Gastrocnemius medialis (tissue), 4 donors: ENCODE results near the gene MATN1. TPM values are rescaled to one million over a fixed set of nuclear protein-coding genes. Genes with fewer than 3 reads are reported as not detected.

Experiments
- ATAC-seq, 2 donors: fragments of 150-250 bp; one replicate each; pipeline ENCODE4 v1.9.1; 2016
- DNase-seq, 2 donors: peaks; one replicate each; pipeline ENCODE4 v3.0.0-alpha.2; 2019
- H3K27ac ChIP-seq, 4 donors: fragments of 200-600 bp; sonication (generic); 1 replicate in 1 of 4; 2 replicates in 3 of 4; pipeline ENCODE4 v1.5.1; 2016 to 2018; ENCODE audit warnings: mild to moderate bottlenecking in 2 of 4, moderate library complexity in 1 of 4
- H3K27me3 ChIP-seq, 3 donors: fragments of 200-600 bp; sonication (generic) in 2 of 3; 1 replicate in 1 of 3; 2 replicates in 2 of 3; pipeline versions ENCODE4 v1.5.1 to v1.6.0; 2016 to 2019; ENCODE audit warnings: mild to moderate bottlenecking in 1 of 3, moderate library complexity in 1 of 3
- H3K36me3 ChIP-seq, 2 donors: fragments of 200-600 bp; sonication (generic) in 1 of 2; one replicate each; pipeline ENCODE4 v1.5.1; 2017 to 2018
- H3K4me1 ChIP-seq, 2 donors: fragments of 200-600 bp; sonication (generic) in 1 of 2; one replicate each; pipeline ENCODE4 v1.5.1; 2016 to 2017; ENCODE audit warnings: mild to moderate bottlenecking in 2 of 2
- H3K4me3 ChIP-seq, 4 donors: fragments of 200-600 bp; sonication (generic) in 3 of 4; 1 replicate in 1 of 4; 2 replicates in 3 of 4; pipeline ENCODE4 v1.5.1; 2016 to 2019; ENCODE audit warnings: mild to moderate bottlenecking in 2 of 4
- H3K9me3 ChIP-seq, 3 donors: fragments of 200-600 bp; sonication (generic) in 2 of 3; 1 replicate in 1 of 3; 2 replicates in 2 of 3; pipeline ENCODE4 v1.5.1; 2016 to 2019
- CTCF ChIP-seq, 5 experiments: fragments of 450-650 bp in 3 of 5; fragments of 200-600 bp in 2 of 5; sonication (generic) in 2 of 5; IDR thresholded peaks in 4 of 5; conservative IDR thresholded peaks in 1 of 5; 1 replicate in 4 of 5; 2 replicates in 1 of 5; pipeline ENCODE4 v1.5.1; 2016 to 2019; ENCODE audit warnings: antibody characterized with exemption in 5 of 5, mild to moderate bottlenecking in 3 of 5, moderate library complexity in 3 of 5
- POLR2A ChIP-seq, 2 donors: fragments of 450-650 bp; IDR thresholded peaks; one replicate each; pipeline ENCODE4 v1.6.1; 2017; ENCODE audit warnings: antibody characterized with exemption in 2 of 2, mild to moderate bottlenecking in 2 of 2, moderate library complexity in 2 of 2
- in situ Hi-C, 4 donors: fragments of 200-750 bp; cut with MboI; loops; one replicate each; pipeline versions ENCODE4 v1.15.0 to v1.8.0; 2017; ENCODE audit warnings: low sequenced_read_pairs in 4 of 4
- intact Hi-C: fragments of 100-400 bp; cut with DNase I; formaldehyde crosslinking; loops from one replicate; pipeline ENCODE4 v1.15.1; 2023; ENCODE audit warnings: low total_unique reads
- total RNA-seq, 4 donors: library from RNA; depleted of rRNA; stranded (reverse); fragments of >200 nt; gene quantifications; one replicate each; pipeline versions ENCODE4 v1.1.0 to v1.2.3, GENCODE V29; 2016

The MATN1 gene
- total RNA-seq, 4 donors from 2014 or later = not detected

GRCh38 chr1:30738040-30738714 is 14.8 kb upstream of the MATN1 start:
- ATAC-seq = no peak
- no peak for DNase-seq
- no peak overlapping the region for H3K27ac ChIP-seq
- TF ChIP-seq POLR2A (IDR thresholded peaks at IDR 0.05) (no peak), CTCF (IDR thresholded peaks at IDR 0.05 in 4 of 5, conservative IDR thresholded peaks at IDR 0.05 in 1 of 5) (no peak)
- H3K9me3 ChIP-seq = no peaks in the 10 kb centered on the region
- in situ Hi-C loops (no loop called here), intact Hi-C loops (no loop called here)
- no peak overlapping the region for H3K4me3 ChIP-seq
- no peaks in the 10 kb centered on the region for H3K4me1 ChIP-seq
- no peaks in the 10 kb centered on the region for H3K27me3 ChIP-seq
- no peaks in the 10 kb centered on the region for H3K36me3 ChIP-seq

DNA sequence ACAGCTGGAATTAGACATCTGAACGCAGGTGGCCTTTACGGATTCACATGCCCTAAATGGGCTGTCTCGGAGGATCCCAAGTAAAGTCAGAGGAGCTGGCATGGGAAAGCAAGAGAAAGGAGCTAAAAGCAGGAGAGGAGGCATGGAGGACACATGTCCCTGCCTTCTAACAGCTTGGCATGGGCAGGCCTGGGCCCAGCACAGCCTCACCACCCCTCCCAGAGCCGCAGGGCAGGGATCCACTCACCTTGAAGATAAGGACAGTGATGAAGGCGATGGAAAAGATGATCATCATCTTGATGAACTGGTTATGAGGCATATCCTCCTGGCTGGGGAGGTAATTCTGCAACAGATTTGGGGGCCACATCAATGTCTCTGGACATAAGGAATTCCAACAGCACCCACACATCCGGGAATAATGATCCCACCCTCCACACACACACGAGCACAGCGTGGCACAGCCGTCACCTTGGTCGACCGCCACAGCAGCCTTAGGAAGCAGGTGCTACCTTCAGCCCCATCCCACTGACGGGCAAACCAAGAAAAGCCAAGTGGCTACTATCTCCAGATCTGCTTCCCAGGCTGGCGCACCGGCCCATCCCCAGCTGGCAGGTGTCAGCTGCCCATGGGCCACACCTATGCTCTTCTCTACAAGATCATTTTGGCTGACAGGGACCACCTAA is 14.1 kb upstream of the MATN1 start:
- Histone ChIP-seq H3K36me3 (no peaks in the 10 kb centered on the region), H3K27me3 (no peaks in the 10 kb centered on the region), H3K4me3 (no peak overlapping the region), H3K4me1 (no peaks in the 10 kb centered on the region), H3K27ac (no peak overlapping the region), H3K9me3 (no peaks in the 10 kb centered on the region)
- in situ Hi-C loops = no loop called here
- TF ChIP-seq POLR2A (IDR thresholded peaks at IDR 0.05) (no peak), CTCF (IDR thresholded peaks at IDR 0.05 in 4 of 5, conservative IDR thresholded peaks at IDR 0.05 in 1 of 5) (no peak)
- no peak for ATAC-seq
- intact Hi-C loops = no loop called here
- DNase-seq = no peak

- Histone ChIP-seq H3K9me3 (no peaks in the 10 kb centered on the region), H3K27me3 (no peaks in the 10 kb centered on the region), H3K36me3 (no peaks in the 10 kb centered on the region), H3K4me3 (no peak overlapping the region), H3K4me1 (no peaks in the 10 kb centered on the region), H3K27ac (no peak overlapping the region)
- no peak for ATAC-seq
- in situ Hi-C loops (no loop called here), intact Hi-C loops (no loop called here)
- no peak for DNase-seq
- TF ChIP-seq POLR2A (IDR thresholded peaks at IDR 0.05) = no peak
- TF ChIP-seq CTCF (IDR thresholded peaks at IDR 0.05 in 4 of 5, conservative IDR thresholded peaks at IDR 0.05 in 1 of 5) = no peak
These were observed 12.5 kb upstream of the MATN1 start for GRCh38 chr1:30735668-30736498.

GRCh38 chr1:30735124-30735523 is 11.7 kb upstream of the MATN1 start:
- Histone ChIP-seq H3K36me3 (no peaks in the 10 kb centered on the region), H3K27ac (no peak overlapping the region), H3K27me3 (no peaks in the 10 kb centered on the region), H3K4me3 (no peak overlapping the region), H3K9me3 (no peaks in the 10 kb centered on the region), H3K4me1 (no peaks in the 10 kb centered on the region)
- in situ Hi-C loops (no loop called here), intact Hi-C loops (no loop called here)
- no peak for TF ChIP-seq POLR2A (IDR thresholded peaks at IDR 0.05)
- no peak for TF ChIP-seq CTCF (IDR thresholded peaks at IDR 0.05 in 4 of 5, conservative IDR thresholded peaks at IDR 0.05 in 1 of 5)
- ATAC-seq (peak in 1 of 2 donors; percentile 46), DNase-seq (no peak)
